Gastroesophageal sphincter (tissue), 4 donors: ENCODE data around the gene USP6NL. TPM values are rescaled to one million over a fixed set of nuclear protein-coding genes. Genes with fewer than 3 reads are reported as not detected.

Source experiments
- ATAC-seq: fragments of 150-250 bp; one replicate; pipeline ENCODE4 v1.9.1; 2016; ENCODE audit warnings: mild to moderate bottlenecking, moderate library complexity
- H3K27ac ChIP-seq, 4 donors: fragments of 200-600 bp; sonication (generic) in 3 of 4; 1 replicate in 3 of 4; 2 replicates in 1 of 4; pipeline ENCODE4 v1.5.1; 2016 to 2019
- H3K27me3 ChIP-seq: fragments of 200-600 bp; sonication (generic); one replicate; pipeline ENCODE4 v1.5.1; 2019
- H3K36me3 ChIP-seq, 2 donors: fragments of 200-600 bp; sonication (generic); one replicate each; pipeline ENCODE4 v1.5.1; 2019; ENCODE audit warnings: control low read depth in 1 of 2
- H3K4me1 ChIP-seq, 3 donors: fragments of 200-600 bp; sonication (generic); 1 replicate in 2 of 3; 2 replicates in 1 of 3; pipeline ENCODE4 v1.5.1; 2016 to 2019; ENCODE audit warnings: control low read depth in 2 of 3
- H3K4me3 ChIP-seq, 2 donors: fragments of 200-600 bp; sonication (generic); one replicate each; pipeline ENCODE4 v1.5.1; 2019; ENCODE audit warnings: mild to moderate bottlenecking in 1 of 2, moderate library complexity in 1 of 2
- H3K9me3 ChIP-seq, 3 donors: fragments of 200-600 bp; sonication (generic); one replicate each; pipeline ENCODE4 v1.5.1; 2017 to 2019; ENCODE audit warnings: control low read depth in 2 of 3
- EP300 ChIP-seq: sonication (generic); formaldehyde crosslinking; IDR thresholded peaks from one replicate; pipeline ENCODE4 v1.6.1; 2017; ENCODE audit warnings: antibody characterized with exemption, mild to moderate bottlenecking
- POLR2A ChIP-seq, 2 donors: fragments of 450-650 bp; IDR thresholded peaks; one replicate each; pipeline ENCODE4 v1.6.1; 2017; ENCODE audit warnings: antibody characterized with exemption in 2 of 2, mild to moderate bottlenecking in 2 of 2, moderate library complexity in 1 of 2
- POLR2AphosphoS5 ChIP-seq: sonication (generic); formaldehyde crosslinking; IDR thresholded peaks from one replicate; pipeline ENCODE4 v1.6.1; 2017; ENCODE audit warnings: antibody characterized with exemption
- WGBS, 2 donors: methylation state at CpG; one replicate each; pipeline ENCODE4 v1.1.5; 2018; ENCODE audit warnings: low coverage in 1 of 2; 5-methylcytosine and 5-hydroxymethylcytosine counted together
- total RNA-seq, 4 donors: library from RNA; depleted of rRNA; stranded (reverse); fragments of >200 nt; gene quantifications; one replicate each; pipeline ENCODE4 v1.1.0, GENCODE V29; 2016
- TF ChIP-seq, protein P1 (sequence below), 4 experiments: fragments of 200-600 bp in 2 of 4; fragments of 450-650 bp in 2 of 4; sonication (generic) in 1 of 4; IDR thresholded peaks; one replicate each; pipeline ENCODE4 v1.5.1; 2017 to 2019; ENCODE audit warnings: antibody characterized with exemption in 4 of 4, mild to moderate bottlenecking in 2 of 4, moderate library complexity in 2 of 4

USP6NL gene
- total RNA-seq = 10 to 100 TPM in 3 of 4 donors, 1 to 10 TPM in 1; 9.0 to 14.7 (median 12.5) TPM

DNA sequence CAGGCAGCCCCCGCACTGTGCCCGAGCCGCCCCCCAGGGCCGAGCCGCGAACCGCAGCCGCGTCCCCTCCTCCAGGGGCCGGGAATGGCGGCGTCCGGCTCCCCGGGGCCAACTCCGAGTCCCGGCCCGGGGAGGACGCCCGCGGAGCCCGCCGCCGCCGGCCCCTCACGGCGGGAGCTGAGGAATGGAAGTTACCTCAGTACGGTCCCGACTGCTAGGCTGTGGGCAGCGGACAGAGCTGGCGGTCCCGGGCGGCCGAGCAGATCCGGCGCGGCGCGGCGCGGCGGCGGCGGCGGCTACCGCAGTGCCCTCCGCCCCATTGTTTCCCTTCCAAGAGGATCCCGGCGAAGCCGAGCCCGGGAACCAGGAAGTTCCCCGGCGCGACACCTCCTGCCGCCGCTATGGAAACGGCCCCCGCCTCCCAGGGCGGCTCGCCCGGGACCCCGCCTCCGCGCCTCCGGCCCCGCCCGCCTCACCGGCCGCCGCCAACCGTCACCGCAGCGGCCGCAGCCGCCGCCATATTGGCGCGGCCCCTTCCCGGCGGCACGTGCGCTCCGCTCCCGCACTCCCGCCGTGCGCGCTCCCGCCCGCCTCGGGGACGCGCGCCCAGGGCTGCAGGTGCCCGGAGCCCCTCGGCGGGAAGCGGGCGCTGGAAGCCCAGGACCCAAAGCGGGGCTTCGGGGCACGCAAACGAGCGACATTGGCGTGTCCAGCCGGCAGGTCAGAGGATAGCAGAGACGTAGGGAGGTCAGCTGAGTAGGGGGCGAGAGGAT, at the start of gene USP6NL:
USP6NL (minus strand) TSS at position 403 of the 773 bp plus-strand sequence. CDS start 14,016 bp downstream, outside the sequence.
- Histone ChIP-seq H3K9me3 (no peaks in the 10 kb centered on the region), H3K27ac (peak within 1 kb of the TSS; percentile 52 to 93 (median 90)), H3K27me3 (no peaks in the 10 kb centered on the region), H3K4me3 (peak within 1 kb of the TSS; percentile 66 to 98), H3K4me1 (peaks cover 0 to 24% (median 5%) of the 10 kb centered on the region in 3 donors), H3K36me3 (no peaks in the 10 kb centered on the region)
- TF ChIP-seq POLR2A (IDR thresholded peaks at IDR 0.05) (peak; percentile 43 to 63), POLR2AphosphoS5 (peak; percentile 36), EP300 (no peak)
- TF ChIP-seq, protein P1, sequence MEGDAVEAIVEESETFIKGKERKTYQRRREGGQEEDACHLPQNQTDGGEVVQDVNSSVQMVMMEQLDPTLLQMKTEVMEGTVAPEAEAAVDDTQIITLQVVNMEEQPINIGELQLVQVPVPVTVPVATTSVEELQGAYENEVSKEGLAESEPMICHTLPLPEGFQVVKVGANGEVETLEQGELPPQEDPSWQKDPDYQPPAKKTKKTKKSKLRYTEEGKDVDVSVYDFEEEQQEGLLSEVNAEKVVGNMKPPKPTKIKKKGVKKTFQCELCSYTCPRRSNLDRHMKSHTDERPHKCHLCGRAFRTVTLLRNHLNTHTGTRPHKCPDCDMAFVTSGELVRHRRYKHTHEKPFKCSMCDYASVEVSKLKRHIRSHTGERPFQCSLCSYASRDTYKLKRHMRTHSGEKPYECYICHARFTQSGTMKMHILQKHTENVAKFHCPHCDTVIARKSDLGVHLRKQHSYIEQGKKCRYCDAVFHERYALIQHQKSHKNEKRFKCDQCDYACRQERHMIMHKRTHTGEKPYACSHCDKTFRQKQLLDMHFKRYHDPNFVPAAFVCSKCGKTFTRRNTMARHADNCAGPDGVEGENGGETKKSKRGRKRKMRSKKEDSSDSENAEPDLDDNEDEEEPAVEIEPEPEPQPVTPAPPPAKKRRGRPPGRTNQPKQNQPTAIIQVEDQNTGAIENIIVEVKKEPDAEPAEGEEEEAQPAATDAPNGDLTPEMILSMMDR (IDR thresholded peaks at IDR 0.05) = peak in 1 of 4 experiments; percentile 1
- 0% methylated on average over 1 to 9 of the region's 107 CpGs for WGBS, 2 donors
- peak; percentile 97 for ATAC-seq

DNA sequence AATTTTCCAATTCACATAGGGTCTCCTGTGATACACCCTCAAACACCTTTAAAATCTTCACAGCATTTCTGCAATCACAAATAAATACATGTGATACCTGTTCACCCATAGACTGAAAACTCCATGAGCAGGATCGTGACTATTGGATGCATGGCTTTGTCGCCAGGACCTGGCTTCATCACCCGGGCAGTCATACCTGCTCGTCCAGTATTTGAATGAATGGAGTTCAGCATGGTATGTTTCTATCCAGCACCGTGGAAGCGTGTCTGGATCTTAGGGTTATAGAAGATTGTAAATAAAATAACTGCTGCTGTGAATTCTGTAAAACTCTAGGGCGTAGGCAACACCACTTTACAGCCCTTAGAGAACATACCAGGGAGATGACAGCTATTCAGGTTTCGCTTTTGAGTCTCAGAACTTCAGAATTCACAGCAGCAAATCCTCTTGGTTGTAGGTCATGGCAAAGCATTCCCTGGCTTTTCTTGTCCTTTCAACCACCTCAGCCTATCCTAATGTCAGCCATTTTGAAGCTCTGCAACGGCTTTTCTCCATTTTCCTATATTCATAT, 47.4 kb upstream of the USP6NL start:
- H3K27me3 ChIP-seq = peaks cover 3% of the 10 kb centered on the region
- no peak overlapping the region for H3K4me3 ChIP-seq
- no peak overlapping the region for H3K27ac ChIP-seq
- peaks cover 0 to 8% (median 0%) of the 10 kb centered on the region in 3 donors for H3K4me1 ChIP-seq
- H3K36me3 ChIP-seq = no peaks in the 10 kb centered on the region
- no peak for ATAC-seq
- WGBS, 2 donors = 90 to 95% methylated on average over 4 to 7 of the region's 9 CpGs
- H3K9me3 ChIP-seq = no peaks in the 10 kb centered on the region
- TF ChIP-seq POLR2AphosphoS5 = no peak
- TF ChIP-seq EP300 = no peak
- TF ChIP-seq POLR2A (IDR thresholded peaks at IDR 0.05) = no peak
- TF ChIP-seq, protein P1 (IDR thresholded peaks at IDR 0.05) = no peak

DNA sequence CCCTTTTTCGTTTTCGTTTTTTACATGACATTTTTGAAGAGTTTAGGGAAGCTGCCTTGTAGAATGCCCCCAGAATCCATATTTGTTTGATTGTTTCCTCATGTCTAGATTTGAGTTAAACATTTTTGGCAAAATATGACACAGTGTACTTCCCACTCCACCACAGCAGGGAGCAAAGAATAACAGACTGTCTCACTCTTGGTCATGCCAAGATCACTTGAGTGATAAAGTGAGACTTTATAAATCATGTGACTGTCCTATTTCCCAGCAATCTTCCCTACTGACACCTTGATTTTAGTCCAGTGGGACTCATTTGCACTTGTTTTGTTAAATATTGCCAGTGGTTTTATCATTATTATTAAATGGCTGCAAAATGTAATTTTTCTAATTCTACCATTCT, 44.4 kb upstream of the USP6NL start:
- H3K4me3 ChIP-seq = no peak overlapping the region
- H3K27ac ChIP-seq = no peak overlapping the region
- ATAC-seq = no peak
- no peaks in the 10 kb centered on the region for H3K9me3 ChIP-seq
- no peak for TF ChIP-seq POLR2AphosphoS5
- no peak for TF ChIP-seq EP300
- TF ChIP-seq, protein P1 (IDR thresholded peaks at IDR 0.05) = no peak
- no peak for TF ChIP-seq POLR2A (IDR thresholded peaks at IDR 0.05)
- no peaks in the 10 kb centered on the region for H3K36me3 ChIP-seq
- peaks cover 0 to 8% (median 0%) of the 10 kb centered on the region in 3 donors for H3K4me1 ChIP-seq
- WGBS, 2 donors = 53 to 67% methylated on average over 1 to 2 of the region's 2 CpGs
- no peaks in the 10 kb centered on the region for H3K27me3 ChIP-seq

DNA sequence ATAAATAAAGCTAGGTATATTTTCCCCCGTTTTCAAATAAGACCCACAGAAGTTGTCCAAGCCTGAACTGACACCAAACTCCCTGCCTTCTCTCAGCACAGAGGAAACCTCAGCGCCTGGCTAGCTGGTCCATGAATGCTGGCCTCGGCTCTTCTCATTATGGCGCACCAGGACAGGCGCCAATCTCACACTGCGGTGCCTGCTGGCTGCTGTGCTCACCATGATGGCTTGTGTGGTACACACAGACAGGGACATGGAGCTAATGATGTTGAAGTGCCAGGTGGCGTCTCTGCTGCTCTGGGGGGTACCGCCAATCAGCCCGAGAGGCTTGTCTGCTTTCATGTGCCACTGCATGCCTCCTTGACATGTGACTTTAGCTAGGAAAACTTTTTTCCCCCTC, 43.2 kb upstream of the USP6NL start:
- Histone ChIP-seq H3K9me3 (no peaks in the 10 kb centered on the region), H3K27ac (no peak overlapping the region), H3K4me3 (no peak overlapping the region), H3K27me3 (no peaks in the 10 kb centered on the region), H3K36me3 (no peaks in the 10 kb centered on the region), H3K4me1 (peaks cover 0 to 8% (median 0%) of the 10 kb centered on the region in 3 donors)
- no peak for TF ChIP-seq EP300
- TF ChIP-seq, protein P1 (IDR thresholded peaks at IDR 0.05) = no peak
- no peak for TF ChIP-seq POLR2A (IDR thresholded peaks at IDR 0.05)
- TF ChIP-seq POLR2AphosphoS5 = no peak
- 81 to 89% methylated on average over 6 to 8 of the region's 9 CpGs for WGBS, 2 donors
- no peak for ATAC-seq
